WI38 (cell line): Measurements from ENCODE around the gene APOL3.
"Not testable (repeated sequence)": the region's sequence is repeated elsewhere in the genome, so short reads cannot be mapped to it uniquely, and the experiment has no call there.

Source experiments
- H3K4me3 ChIP-seq: 2 replicates; pipeline ENCODE4 v1.5.1; 2011; ENCODE audit warnings: low read depth, mild to moderate bottlenecking, control low read depth, low read length
- TF ChIP-seq, protein P1 (sequence below): IDR thresholded peaks from 2 replicates; pipeline ENCODE4 v1.5.1; 2012; ENCODE audit warnings: low read depth, mild to moderate bottlenecking, control low read depth, low read length

The APOL3 gene

DNA sequence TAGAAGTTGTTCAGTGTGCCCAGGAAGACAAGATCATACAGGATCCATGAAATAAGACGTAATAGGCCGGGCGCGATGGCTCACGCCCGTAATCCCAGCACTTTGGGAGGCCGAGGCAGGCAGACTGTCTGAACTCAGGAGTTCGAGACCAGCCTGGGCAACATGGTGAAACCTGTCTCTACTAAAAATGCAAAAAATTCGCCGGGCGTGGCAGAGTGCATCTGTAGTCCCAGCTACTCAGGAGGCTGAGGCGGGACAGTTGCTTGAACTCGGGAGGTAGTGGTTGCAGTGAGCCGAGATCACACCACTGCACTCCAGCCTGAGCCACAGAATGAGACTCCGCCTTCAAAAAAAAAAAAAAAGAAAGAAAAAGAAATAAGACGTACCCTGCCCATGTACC, 56.7 kb downstream of the APOL3 start:
- TF ChIP-seq, protein P1, sequence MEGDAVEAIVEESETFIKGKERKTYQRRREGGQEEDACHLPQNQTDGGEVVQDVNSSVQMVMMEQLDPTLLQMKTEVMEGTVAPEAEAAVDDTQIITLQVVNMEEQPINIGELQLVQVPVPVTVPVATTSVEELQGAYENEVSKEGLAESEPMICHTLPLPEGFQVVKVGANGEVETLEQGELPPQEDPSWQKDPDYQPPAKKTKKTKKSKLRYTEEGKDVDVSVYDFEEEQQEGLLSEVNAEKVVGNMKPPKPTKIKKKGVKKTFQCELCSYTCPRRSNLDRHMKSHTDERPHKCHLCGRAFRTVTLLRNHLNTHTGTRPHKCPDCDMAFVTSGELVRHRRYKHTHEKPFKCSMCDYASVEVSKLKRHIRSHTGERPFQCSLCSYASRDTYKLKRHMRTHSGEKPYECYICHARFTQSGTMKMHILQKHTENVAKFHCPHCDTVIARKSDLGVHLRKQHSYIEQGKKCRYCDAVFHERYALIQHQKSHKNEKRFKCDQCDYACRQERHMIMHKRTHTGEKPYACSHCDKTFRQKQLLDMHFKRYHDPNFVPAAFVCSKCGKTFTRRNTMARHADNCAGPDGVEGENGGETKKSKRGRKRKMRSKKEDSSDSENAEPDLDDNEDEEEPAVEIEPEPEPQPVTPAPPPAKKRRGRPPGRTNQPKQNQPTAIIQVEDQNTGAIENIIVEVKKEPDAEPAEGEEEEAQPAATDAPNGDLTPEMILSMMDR: no peak

GRCh38 chr22:36102995-36103394, 57.6 kb downstream of the APOL3 start:
- TF ChIP-seq, protein P1: no peak
- no peak overlapping the region for H3K4me3 ChIP-seq

More for the DNA sequence above, 56.7 kb downstream of the APOL3 start:
- no peak overlapping the region for H3K4me3 ChIP-seq

DNA sequence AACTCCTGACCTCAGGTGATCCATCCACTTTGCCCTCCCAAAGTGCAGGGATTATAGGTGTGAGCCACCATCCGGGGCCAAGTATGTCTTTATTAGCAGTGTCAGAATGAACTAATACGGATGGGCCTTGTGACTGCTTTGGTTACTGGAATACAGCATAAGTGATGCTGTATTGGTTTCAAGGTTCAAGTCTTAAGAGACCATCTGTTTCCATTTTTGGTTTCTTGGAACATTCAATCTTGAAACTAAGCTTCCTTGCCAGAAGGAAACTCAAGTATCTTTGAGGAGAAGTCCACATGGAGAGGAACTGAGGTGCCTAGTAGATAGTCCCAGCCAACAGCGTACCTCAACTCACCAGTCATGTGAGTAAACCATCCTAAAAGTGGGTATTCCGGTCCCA, 58.8 kb downstream of the APOL3 start:
- TF ChIP-seq, protein P1: no peak

GRCh38 chr22:36100908-36101307, 59.6 kb downstream of the APOL3 start:
- H3K4me3 ChIP-seq: not testable (repeated sequence)

More for the DNA sequence above, 58.8 kb downstream of the APOL3 start:
- no peak overlapping the region for H3K4me3 ChIP-seq

DNA sequence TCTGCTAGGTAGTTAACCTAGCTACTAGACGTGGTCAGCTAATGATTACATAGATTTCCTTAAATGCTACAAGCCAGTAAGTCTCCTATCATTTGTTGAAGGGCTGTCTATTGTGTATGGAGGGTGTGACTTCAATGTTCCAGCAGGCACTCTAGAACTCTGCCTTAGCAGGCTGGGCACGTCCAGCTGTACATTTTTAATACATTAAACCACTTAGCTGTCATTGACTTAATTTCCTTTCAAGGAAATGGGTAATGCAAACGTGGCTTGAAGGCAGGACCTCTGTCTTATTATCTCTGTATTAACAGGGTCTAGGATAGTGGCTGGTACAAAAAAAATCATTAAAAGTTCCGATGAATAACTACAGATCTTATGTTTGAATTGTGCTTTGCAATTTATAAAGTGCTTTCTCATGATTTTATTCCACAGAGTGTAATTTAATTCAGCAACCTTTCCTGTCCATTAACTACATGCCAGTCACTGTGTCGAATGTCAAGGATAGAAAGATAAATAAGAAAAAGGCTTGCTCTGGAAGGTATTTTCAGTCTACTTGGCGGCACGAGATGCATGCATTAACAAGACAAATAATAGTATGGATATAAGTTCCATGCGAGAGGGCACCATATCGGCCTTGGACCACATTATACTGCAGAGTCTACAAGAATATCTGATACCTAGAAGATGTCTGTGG, 60.3 kb downstream of the APOL3 start:
- no peak overlapping the region for H3K4me3 ChIP-seq
- TF ChIP-seq, protein P1: no peak

DNA sequence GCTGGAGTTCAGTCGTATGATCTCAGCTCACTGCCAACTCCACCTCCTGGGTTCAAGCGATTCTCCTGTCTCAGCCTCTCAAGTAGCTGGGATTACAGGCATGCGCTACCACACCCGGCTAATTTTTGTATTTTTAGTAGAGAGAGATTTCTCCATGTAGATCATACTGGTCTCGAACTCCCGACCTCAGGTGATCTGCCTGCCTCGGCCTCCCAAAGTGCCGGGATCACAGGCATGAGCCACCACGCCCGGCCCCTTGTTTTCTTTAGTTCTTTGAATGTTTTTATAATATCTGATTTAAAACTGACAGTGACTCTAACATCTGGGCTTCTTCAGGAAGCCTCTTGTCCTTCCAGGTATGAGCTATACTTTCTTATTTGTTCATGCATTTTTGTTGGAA, 61.0 kb downstream of the APOL3 start:
- not testable (repeated sequence) for H3K4me3 ChIP-seq

GRCh38 chr22:36097880-36098279, 62.7 kb downstream of the APOL3 start:
- no peak overlapping the region for H3K4me3 ChIP-seq

GRCh38 chr22:36090772-36091171, 69.8 kb downstream of the APOL3 start:
- H3K4me3 ChIP-seq: not testable (repeated sequence)

More at GRCh38 chr22:36097880-36098279, 62.7 kb downstream of the APOL3 start:
- TF ChIP-seq, protein P1: no peak
